Keratinocyte (primary cell): ENCODE results near the gene FOSB.

Experiments
- CTCF ChIP-seq, 3 experiments: IDR thresholded peaks in 1 of 3; conservative IDR thresholded peaks in 1 of 3; optimal IDR thresholded peaks in 1 of 3; 2 replicates in 2 of 3; 3 replicates in 1 of 3; pipeline versions ENCODE3 to v1.5.1; 2011; ENCODE audit warnings: low read length in 3 of 3, mild to moderate bottlenecking in 3 of 3, moderate library complexity in 2 of 3, control low read depth in 1 of 3, inconsistent platforms in 1 of 3; ENCODE audit not compliant: insufficient read depth in 2 of 3; ENCODE audit errors: extremely low read depth in 1 of 3
- EZH2 ChIP-seq: IDR thresholded peaks from one replicate; pipeline ENCODE4 v1.6.1; 2012; ENCODE audit warnings: inconsistent platforms, mild to moderate bottlenecking, low read length, moderate library complexity

- TF ChIP-seq CTCF (optimal IDR thresholded peaks at IDR 0.05 in 1 of 3, IDR thresholded peaks at IDR 0.05 in 1 of 3, conservative IDR thresholded peaks at IDR 0.05 in 1 of 3; ENCODE audit: extremely low read depth in 1 of 3, insufficient read depth in 2 of 3, low read length in 3 of 3) (no peak), EZH2 (no peak)
These were observed 33.9 kb downstream of the FOSB start for GRCh38 chr19:45501730-45502014.
